Stomach smooth muscle (tissue), 2 donors: ENCODE data around the gene ING2.
"Not testable (repeated sequence)": the region's sequence is repeated elsewhere in the genome, so short reads cannot be mapped to it uniquely, and the experiment has no call there.

Experiments used
- H3K27ac ChIP-seq: one replicate; pipeline ENCODE4 v1.7.0; 2013; ENCODE audit warnings: mild to moderate bottlenecking, low read length, inconsistent platforms
- H3K27me3 ChIP-seq, 2 donors: one replicate each; pipeline ENCODE4 v1.7.0; 2013; ENCODE audit warnings: low read length in 2 of 2; ENCODE audit not compliant: insufficient read depth in 2 of 2, control insufficient read depth in 1 of 2
- H3K36me3 ChIP-seq, 2 donors: one replicate each; pipeline ENCODE4 v1.7.0; 2013; ENCODE audit warnings: low read length in 2 of 2; ENCODE audit not compliant: control insufficient read depth in 2 of 2, insufficient read depth in 2 of 2
- H3K4me1 ChIP-seq: one replicate; pipeline ENCODE4 v1.7.0; 2013; ENCODE audit warnings: low read length; ENCODE audit not compliant: control insufficient read depth, insufficient read depth
- H3K4me3 ChIP-seq, 2 donors: one replicate each; pipeline ENCODE4 v1.7.0; 2013; ENCODE audit warnings: low read length in 2 of 2
- H3K9ac ChIP-seq, 2 donors: one replicate each; pipeline ENCODE4 v1.7.0; 2013; ENCODE audit warnings: low read length in 2 of 2, mild to moderate bottlenecking in 1 of 2
- H3K9me3 ChIP-seq, 2 donors: one replicate each; pipeline ENCODE4 v1.7.0; 2013; ENCODE audit warnings: low read length in 2 of 2; ENCODE audit not compliant: control insufficient read depth in 2 of 2
- donor health status: healthy.
- donor health status: Pancreatic carcinoma.

Gene ING2

GRCh38 chr4:183504930-183505610 is at the start of gene ING2:
Gene ING2 (plus strand): TSS chr4:183505058. CDS start chr4:183505196, 138 bp downstream.
- peak within 1 kb of the TSS; percentile 86 to 92 for H3K9ac ChIP-seq

GRCh38 chr4:183455431-183456195 is 49.2 kb upstream of the ING2 start:
- Histone ChIP-seq H3K36me3 (peaks cover 0 to 5% of the 10 kb centered on the region in 2 donors), H3K9ac (no peak overlapping the region), H3K4me3 (no peak overlapping the region), H3K27ac (no peak overlapping the region), H3K9me3 (no peaks in the 10 kb centered on the region), H3K4me1 (no peaks in the 10 kb centered on the region), H3K27me3 (no peaks in the 10 kb centered on the region)

More at GRCh38 chr4:183504930-183505610, at the start of gene ING2:
- Histone ChIP-seq H3K27ac (peak within 1 kb of the TSS; percentile 88), H3K27me3 (no peaks in the 10 kb centered on the region), H3K4me1 (peaks cover 8% of the 10 kb centered on the region), H3K36me3 (no peaks in the 10 kb centered on the region), H3K9me3 (no peaks in the 10 kb centered on the region), H3K4me3 (peak within 1 kb of the TSS; percentile 88 to 95)

- Histone ChIP-seq H3K4me1 (no peaks in the 10 kb centered on the region), H3K9me3 (no peaks in the 10 kb centered on the region), H3K27ac (no peak overlapping the region), H3K4me3 (no peak overlapping the region), H3K36me3 (no peaks in the 10 kb centered on the region), H3K27me3 (no peaks in the 10 kb centered on the region), H3K9ac (no peak overlapping the region)
These were observed 46.9 kb upstream of the ING2 start for GRCh38 chr4:183458005-183458404.

GRCh38 chr4:183463903-183464619 is 40.8 kb upstream of the ING2 start:
- not testable (repeated sequence) for H3K9me3 ChIP-seq, H3K27me3 ChIP-seq, H3K9ac ChIP-seq, H3K36me3 ChIP-seq, H3K4me1 ChIP-seq, H3K27ac ChIP-seq, H3K4me3 ChIP-seq

GRCh38 chr4:183465879-183466278 is 39.0 kb upstream of the ING2 start:
- not testable (repeated sequence) for H3K4me1 ChIP-seq, H3K4me3 ChIP-seq, H3K27ac ChIP-seq, H3K27me3 ChIP-seq, H3K36me3 ChIP-seq, H3K9me3 ChIP-seq, H3K9ac ChIP-seq

DNA sequence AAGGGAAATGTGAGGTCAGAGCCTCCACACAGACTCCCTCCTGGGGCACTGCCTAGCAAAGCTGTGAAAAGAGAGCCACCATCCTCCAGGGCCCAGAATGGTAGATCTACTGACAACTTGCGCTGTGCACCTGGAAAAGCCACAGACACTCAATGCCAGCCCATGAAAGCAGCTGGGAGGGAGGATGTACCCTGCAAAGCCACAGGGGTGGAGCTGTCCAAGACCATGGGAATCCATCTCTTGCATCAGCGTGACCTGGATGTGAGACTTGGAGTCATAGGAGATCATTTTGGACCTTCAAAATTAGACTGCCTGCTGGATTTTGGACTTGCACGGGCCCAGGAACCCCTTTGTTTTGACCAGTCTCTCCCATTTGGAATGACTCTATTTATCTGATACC is 37.6 kb upstream of the ING2 start:
- H3K27ac ChIP-seq = no peak overlapping the region
- H3K36me3 ChIP-seq = no peaks in the 10 kb centered on the region
- no peak overlapping the region for H3K9ac ChIP-seq
- peaks cover under 1% of the 10 kb centered on the region for H3K4me1 ChIP-seq
- H3K27me3 ChIP-seq = no peaks in the 10 kb centered on the region
- no peak overlapping the region for H3K4me3 ChIP-seq
- no peaks in the 10 kb centered on the region for H3K9me3 ChIP-seq

- H3K4me1 ChIP-seq = peaks cover 3% of the 10 kb centered on the region
- H3K27ac ChIP-seq = no peak overlapping the region
- H3K9ac ChIP-seq = no peak overlapping the region
- H3K4me3 ChIP-seq = no peak overlapping the region
- H3K9me3 ChIP-seq = no peaks in the 10 kb centered on the region
- H3K27me3 ChIP-seq = no peaks in the 10 kb centered on the region
- no peaks in the 10 kb centered on the region for H3K36me3 ChIP-seq
These were observed 36.4 kb upstream of the ING2 start for GRCh38 chr4:183468210-183469095.

GRCh38 chr4:183469285-183469684 is 35.6 kb upstream of the ING2 start:
- no peaks in the 10 kb centered on the region for H3K36me3 ChIP-seq
- H3K27me3 ChIP-seq = no peaks in the 10 kb centered on the region
- no peak overlapping the region for H3K27ac ChIP-seq
- no peak overlapping the region for H3K9ac ChIP-seq
- H3K4me1 ChIP-seq = peaks cover 3% of the 10 kb centered on the region
- no peak overlapping the region for H3K4me3 ChIP-seq
- no peaks in the 10 kb centered on the region for H3K9me3 ChIP-seq

GRCh38 chr4:183469936-183470335 is 34.9 kb upstream of the ING2 start:
- H3K4me3 ChIP-seq = no peak overlapping the region
- H3K36me3 ChIP-seq = no peaks in the 10 kb centered on the region
- no peaks in the 10 kb centered on the region for H3K27me3 ChIP-seq
- H3K9me3 ChIP-seq = no peaks in the 10 kb centered on the region
- no peak overlapping the region for H3K27ac ChIP-seq
- H3K4me1 ChIP-seq = peaks cover 3% of the 10 kb centered on the region
- H3K9ac ChIP-seq = no peak overlapping the region

- no peaks in the 10 kb centered on the region for H3K9me3 ChIP-seq
- no peak overlapping the region for H3K4me3 ChIP-seq
- no peak overlapping the region for H3K27ac ChIP-seq
- H3K9ac ChIP-seq = no peak overlapping the region
- H3K36me3 ChIP-seq = no peaks in the 10 kb centered on the region
- peaks cover 3% of the 10 kb centered on the region for H3K4me1 ChIP-seq
- H3K27me3 ChIP-seq = no peaks in the 10 kb centered on the region
These were observed 34.0 kb upstream of the ING2 start for GRCh38 chr4:183470821-183471220.
